ENCODE data around the gene PSMD5.

GRCh38 chr9:120832807-120833206 lies 9.9 kb downstream of the PSMD5 start:
- TF ChIP-seq EZH2 (IDR thresholded peaks at IDR 0.05; ENCODE audit: low read length, missing control alignments) (no peak), CTCF (conservative IDR thresholded peaks at IDR 0.05 in 1 of 2, IDR thresholded peaks at IDR 0.05 in 1 of 2; ENCODE audit: low read depth in 1 of 2, low read length in 2 of 2) (no peak)

All from fibroblast of lung (primary cell).